Measurements from ENCODE around the gene SOX1.

DNA sequence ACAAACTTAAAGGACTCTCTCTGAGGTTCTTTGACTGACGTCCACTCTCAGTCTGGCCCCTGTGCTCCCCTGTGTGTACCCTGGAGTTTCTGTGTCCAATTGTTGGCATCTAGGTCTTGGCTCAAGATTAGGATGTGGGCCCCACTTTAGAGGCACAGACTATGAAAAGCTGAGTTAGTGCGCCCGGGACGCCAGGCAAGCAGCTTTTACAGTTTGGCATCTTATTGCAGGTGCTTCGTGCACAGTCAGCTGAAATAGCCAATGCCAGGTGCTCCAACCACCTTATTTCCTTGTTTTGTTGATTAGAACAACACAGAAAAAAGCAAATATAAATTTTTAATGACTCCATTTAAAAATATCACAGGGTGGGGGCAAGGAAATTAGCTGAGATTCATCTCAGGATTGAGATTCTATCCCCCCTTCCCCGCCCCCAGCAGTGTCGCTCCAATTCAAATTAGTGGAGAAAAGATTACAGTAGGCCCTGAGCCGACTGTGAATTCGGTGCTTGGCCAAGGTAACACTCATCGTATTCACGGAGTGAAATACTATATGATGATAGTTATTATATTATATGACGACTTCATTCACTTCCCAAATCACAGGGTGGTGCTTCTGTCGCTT lies 4.3 kb downstream of the SOX1 start:
- no peak for TF ChIP-seq POLR2A (IDR thresholded peaks at IDR 0.05)
- TF ChIP-seq, protein P1, sequence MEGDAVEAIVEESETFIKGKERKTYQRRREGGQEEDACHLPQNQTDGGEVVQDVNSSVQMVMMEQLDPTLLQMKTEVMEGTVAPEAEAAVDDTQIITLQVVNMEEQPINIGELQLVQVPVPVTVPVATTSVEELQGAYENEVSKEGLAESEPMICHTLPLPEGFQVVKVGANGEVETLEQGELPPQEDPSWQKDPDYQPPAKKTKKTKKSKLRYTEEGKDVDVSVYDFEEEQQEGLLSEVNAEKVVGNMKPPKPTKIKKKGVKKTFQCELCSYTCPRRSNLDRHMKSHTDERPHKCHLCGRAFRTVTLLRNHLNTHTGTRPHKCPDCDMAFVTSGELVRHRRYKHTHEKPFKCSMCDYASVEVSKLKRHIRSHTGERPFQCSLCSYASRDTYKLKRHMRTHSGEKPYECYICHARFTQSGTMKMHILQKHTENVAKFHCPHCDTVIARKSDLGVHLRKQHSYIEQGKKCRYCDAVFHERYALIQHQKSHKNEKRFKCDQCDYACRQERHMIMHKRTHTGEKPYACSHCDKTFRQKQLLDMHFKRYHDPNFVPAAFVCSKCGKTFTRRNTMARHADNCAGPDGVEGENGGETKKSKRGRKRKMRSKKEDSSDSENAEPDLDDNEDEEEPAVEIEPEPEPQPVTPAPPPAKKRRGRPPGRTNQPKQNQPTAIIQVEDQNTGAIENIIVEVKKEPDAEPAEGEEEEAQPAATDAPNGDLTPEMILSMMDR (IDR thresholded peaks at IDR 0.05), result no peak
